Mesothelial cell of epicardium (in vitro differentiated cells): ENCODE results near the gene GGCT. TPM values are rescaled to one million over a fixed set of nuclear protein-coding genes. Genes with fewer than 3 reads are reported as not detected.

ENCODE experiments used
- DNase-seq, 2 experiments: peaks; one replicate each; pipeline ENCODE4 v3.0.0; 2021; ENCODE audit warnings: low spot score in 2 of 2; ENCODE audit not compliant: unreplicated experiment in 2 of 2
- H3K27ac Mint-ChIP-seq: 2 replicates; pipeline ENCODE4 v1.8.0; 2021; ENCODE audit warnings: mixed read lengths
- H3K27me3 Mint-ChIP-seq: 2 replicates; pipeline ENCODE4 v1.8.0; 2021; ENCODE audit warnings: low read depth, mixed read lengths
- H3K36me3 Mint-ChIP-seq: 2 replicates; pipeline ENCODE4 v1.8.0; 2021; ENCODE audit warnings: mixed read lengths
- H3K4me1 Mint-ChIP-seq: 2 replicates; pipeline ENCODE4 v1.8.0; 2021; ENCODE audit warnings: mixed read lengths
- H3K4me3 Mint-ChIP-seq: 2 replicates; pipeline ENCODE4 v1.8.0; 2021; ENCODE audit warnings: mild to moderate bottlenecking, moderate library complexity, mixed read lengths
- H3K9me3 Mint-ChIP-seq: 2 replicates; pipeline ENCODE4 v1.8.0; 2021; ENCODE audit warnings: mixed read lengths
- CTCF ChIP-seq: fragments of 200-600 bp; sonication (generic); IDR thresholded peaks from one replicate; pipeline ENCODE4 v1.5.0; 2021; ENCODE audit warnings: antibody characterized with exemption; ENCODE audit not compliant: unreplicated experiment
- total RNA-seq: library from RNA; stranded (reverse); gene quantifications from 3 replicates; pipeline ENCODE4 v1.2.1, GENCODE V29; 2021

The GGCT gene
- total RNA-seq, 1 donor from 2014 or later: 36.6 TPM

GRCh38 chr7:30468791-30469190 lies 35.8 kb downstream of the GGCT start:
- H3K27me3 Mint-ChIP-seq: no peaks in the 10 kb centered on the region
- TF ChIP-seq CTCF: no peak
- no peaks in the 10 kb centered on the region for H3K9me3 Mint-ChIP-seq
- DNase-seq: no peak
- no peak overlapping the region for H3K4me3 Mint-ChIP-seq
- peaks cover 74% of the 10 kb centered on the region for H3K4me1 Mint-ChIP-seq
- H3K27ac Mint-ChIP-seq: peak overlapping the region; percentile 91
- no peaks in the 10 kb centered on the region for H3K36me3 Mint-ChIP-seq

- Mint-ChIP-seq H3K27ac (peak overlapping the region; percentile 32), H3K4me1 (peaks cover 67% of the 10 kb centered on the region), H3K9me3 (no peaks in the 10 kb centered on the region), H3K4me3 (no peak overlapping the region), H3K36me3 (no peaks in the 10 kb centered on the region), H3K27me3 (no peaks in the 10 kb centered on the region)
- no peak for DNase-seq
- TF ChIP-seq CTCF: no peak
Observed at GRCh38 chr7:30468041-30468440, 36.6 kb downstream of the GGCT start.

GRCh38 chr7:30467271-30467670 lies 37.4 kb downstream of the GGCT start:
- H3K36me3 Mint-ChIP-seq: no peaks in the 10 kb centered on the region
- H3K4me1 Mint-ChIP-seq: peaks cover 59% of the 10 kb centered on the region
- peak in 1 of 2 experiments; percentile 6 for DNase-seq
- H3K9me3 Mint-ChIP-seq: no peaks in the 10 kb centered on the region
- no peak overlapping the region for H3K4me3 Mint-ChIP-seq
- no peak overlapping the region for H3K27ac Mint-ChIP-seq
- TF ChIP-seq CTCF: no peak
- H3K27me3 Mint-ChIP-seq: no peaks in the 10 kb centered on the region

GRCh38 chr7:30466266-30466665 lies 38.4 kb downstream of the GGCT start:
- H3K4me3 Mint-ChIP-seq: no peak overlapping the region
- no peaks in the 10 kb centered on the region for H3K27me3 Mint-ChIP-seq
- DNase-seq: no peak
- no peaks in the 10 kb centered on the region for H3K9me3 Mint-ChIP-seq
- peak overlapping the region; percentile 88 for H3K27ac Mint-ChIP-seq
- H3K36me3 Mint-ChIP-seq: no peaks in the 10 kb centered on the region
- peaks cover 52% of the 10 kb centered on the region for H3K4me1 Mint-ChIP-seq
- no peak for TF ChIP-seq CTCF

- no peak for DNase-seq
- peak overlapping the region; percentile 88 for H3K27ac Mint-ChIP-seq
- H3K9me3 Mint-ChIP-seq: no peaks in the 10 kb centered on the region
- no peaks in the 10 kb centered on the region for H3K36me3 Mint-ChIP-seq
- H3K4me1 Mint-ChIP-seq: peaks cover 49% of the 10 kb centered on the region
- no peak overlapping the region for H3K4me3 Mint-ChIP-seq
- no peak for TF ChIP-seq CTCF
- no peaks in the 10 kb centered on the region for H3K27me3 Mint-ChIP-seq
Observed at GRCh38 chr7:30465811-30466180, 38.8 kb downstream of the GGCT start.

- H3K9me3 Mint-ChIP-seq: no peaks in the 10 kb centered on the region
- H3K4me3 Mint-ChIP-seq: no peak overlapping the region
- TF ChIP-seq CTCF: no peak
- no peaks in the 10 kb centered on the region for H3K27me3 Mint-ChIP-seq
- no peaks in the 10 kb centered on the region for H3K36me3 Mint-ChIP-seq
- DNase-seq: no peak
- H3K27ac Mint-ChIP-seq: peak overlapping the region; percentile 88
- H3K4me1 Mint-ChIP-seq: peaks cover 49% of the 10 kb centered on the region
Observed at GRCh38 chr7:30465046-30465810, 39.4 kb downstream of the GGCT start.
